ENCODE measurements around the gene OSBP2. TPM values are rescaled to one million over a fixed set of nuclear protein-coding genes. Genes with fewer than 3 reads are reported as not detected.

OSBP2 gene
- total and polyA plus RNA-seq, 2 of the 13 experiments (the other 11 are each of a cell fraction or from before 2014, with no cell fraction given): 5.0 to 7.7 TPM

- no peak for TF ChIP-seq ARID2 (CRISPR knock-in tag; IDR thresholded peaks at IDR 0.05; ENCODE audit: borderline replicate concordance)
- no peak for TF ChIP-seq TBX2 (CRISPR knock-in tag; IDR thresholded peaks at IDR 0.05; ENCODE audit: borderline replicate concordance)
- TF ChIP-seq EHMT2 (IDR thresholded peaks at IDR 0.05; ENCODE audit: borderline replicate concordance, low read depth, low read length): no peak
- no peak for TF ChIP-seq FOXO1 (CRISPR knock-in tag; IDR thresholded peaks at IDR 0.05)
- no peak for TF ChIP-seq CTCF (CRISPR knock-in tag; IDR thresholded peaks at IDR 0.05)
- TF ChIP-seq SOX13 (IDR thresholded peaks at IDR 0.05): no peak
- TF ChIP-seq SOX13 (CRISPR knock-in tag; conservative IDR thresholded peaks at IDR 0.05 in 1 of 2, IDR thresholded peaks at IDR 0.05 in 1 of 2): no peak
- TF ChIP-seq ESRRA (CRISPR knock-in tag; IDR thresholded peaks at IDR 0.05; ENCODE audit: low read depth): no peak
- TF ChIP-seq ZNF704 (CRISPR knock-in tag; IDR thresholded peaks at IDR 0.05; ENCODE audit: borderline replicate concordance): no peak
- no peak for TF ChIP-seq MIXL1 (CRISPR knock-in tag; IDR thresholded peaks at IDR 0.05)
Measured at GRCh38 chr22:30747493-30747892, 52.8 kb downstream of the OSBP2 start (continued).

- in situ Hi-C loops (cut with HindIII; ENCODE audit: extremely low pct_ligation_motif_present, low pct_unique_long_range_greater_than_20kb) (no loop called here), intact Hi-C loops (cut with micrococcal nuclease; ENCODE audit: unreplicated experiment) (no loop called here)
- 32% methylated on average over 3 of the region's 3 CpGs for WGBS (ENCODE audit: low lambda C conversion rate)
- no peak overlapping the region for H3K4me3 ChIP-seq (replicated peaks in 1 of 3; ENCODE audit: insufficient read depth in 1 of 3, low read depth in 2 of 3, low read length in 3 of 3)
- no peak for FAIRE-seq
- H3K9ac ChIP-seq (ENCODE audit: insufficient read depth, low read depth, low read length): no peak overlapping the region
- ChIA-PET CTCF (ENCODE audit: low intra/inter-chr PET ratio, low total read pairs) (no interaction called here), POLR2A (no interaction called here)
- no peak overlapping the region for H2AFZ ChIP-seq (ENCODE audit: low read length)
- H3K4me2 ChIP-seq (ENCODE audit: low read depth, low read length): no peak overlapping the region
- no peak for ATAC-seq
- no peaks in the 10 kb centered on the region for H3K9me3 ChIP-seq (ENCODE audit: low read length)
- no peaks in the 10 kb centered on the region for H3K79me2 ChIP-seq (ENCODE audit: insufficient read depth, low read length)
- no peak overlapping the region for H3K27ac ChIP-seq (ENCODE audit: extremely low read length, insufficient read depth, low read length)
- BruUV-seq (replicated peaks): no TSS peak
- no peaks in the 10 kb centered on the region for H3K4me1 ChIP-seq (ENCODE audit: insufficient read depth, low read length)
- no peak for DNase-seq (ENCODE audit: low spot score)
- no peaks in the 10 kb centered on the region for H3K36me3 ChIP-seq (replicated peaks in 1 of 2; ENCODE audit: control insufficient read depth in 1 of 2, insufficient read depth in 2 of 2, low read length in 2 of 2)
- no peaks in the 10 kb centered on the region for H4K20me1 ChIP-seq (ENCODE audit: insufficient read depth, low read length)
- H3K27me3 ChIP-seq (ENCODE audit: control insufficient read depth in 1 of 2, insufficient read depth in 2 of 2, low read length in 2 of 2): no peaks in the 10 kb centered on the region
- no peak for TF ChIP-seq TRIM24 (CRISPR knock-in tag; IDR thresholded peaks at IDR 0.05)
- TF ChIP-seq MED13 (CRISPR knock-in tag; IDR thresholded peaks at IDR 0.05): no peak
- TF ChIP-seq STAT5B (CRISPR knock-in tag; IDR thresholded peaks at IDR 0.05): no peak
- TF ChIP-seq PCBP1 (IDR thresholded peaks at IDR 0.05; ENCODE audit: borderline replicate concordance, low read depth, low read length): no peak
- no peak for TF ChIP-seq KDM6A (CRISPR knock-in tag; IDR thresholded peaks at IDR 0.05; ENCODE audit: low read depth)
- TF ChIP-seq MAX (IDR thresholded peaks at IDR 0.05): no peak
- no peak for TF ChIP-seq NFRKB (IDR thresholded peaks at IDR 0.05)
- no peak for TF ChIP-seq ETS1 (CRISPR knock-in tag; IDR thresholded peaks at IDR 0.05)
- no peak for TF ChIP-seq SUZ12 (IDR thresholded peaks at IDR 0.05; ENCODE audit: low read depth, low read length)
- no peak for TF ChIP-seq BCL3 (CRISPR knock-in tag; IDR thresholded peaks at IDR 0.05)
- no peak for TF ChIP-seq ZNF567 (CRISPR knock-in tag; IDR thresholded peaks at IDR 0.05; ENCODE audit: borderline replicate concordance)
- TF ChIP-seq KAT8 (CRISPR knock-in tag; IDR thresholded peaks at IDR 0.05): no peak
Measured at GRCh38 chr22:30749272-30749671, 54.6 kb downstream of the OSBP2 start.
